Adrenal gland (tissue), 5 donors: ENCODE measurements around the gene NPFFR1.

ENCODE experiments used
- CTCF ChIP-seq, 6 experiments: fragments of 450-650 bp in 4 of 6; fragments of 200-600 bp in 2 of 6; sonication (generic) in 1 of 6; IDR thresholded peaks; 1 replicate in 5 of 6; 2 replicates in 1 of 6; pipeline versions ENCODE4 v1.5.1 to v1.8.0; 2016 to 2021; ENCODE audit warnings: antibody characterized with exemption in 6 of 6, mild to moderate bottlenecking in 2 of 6, moderate library complexity in 1 of 6
- POLR2A ChIP-seq, 2 donors: fragments of 450-650 bp; IDR thresholded peaks; one replicate each; pipeline ENCODE4 v1.6.1; 2017; ENCODE audit warnings: antibody characterized with exemption in 2 of 2, mild to moderate bottlenecking in 2 of 2, moderate library complexity in 1 of 2
- donor health status: DM: no; HTN: no; CAD: no.

- TF ChIP-seq CTCF (IDR thresholded peaks at IDR 0.05) (no peak), POLR2A (IDR thresholded peaks at IDR 0.05) (no peak)
Measured at GRCh38 chr10:70319824-70320223, 36.0 kb upstream of the NPFFR1 start.
